Uterus (tissue), 2 donors: ENCODE measurements around the gene ITPKC.

Source experiments
- CTCF ChIP-seq, 4 experiments: fragments of 200-600 bp in 2 of 4; fragments of 450-650 bp in 2 of 4; sonication (generic) in 2 of 4; IDR thresholded peaks; one replicate each; pipeline ENCODE4 v1.5.1; 2016 to 2019; ENCODE audit warnings: antibody characterized with exemption in 4 of 4, mild to moderate bottlenecking in 2 of 4, moderate library complexity in 1 of 4
- POLR2A ChIP-seq, 2 donors: fragments of 450-650 bp; IDR thresholded peaks; one replicate each; pipeline ENCODE4 v1.6.1; 2016; ENCODE audit warnings: antibody characterized with exemption in 2 of 2, mild to moderate bottlenecking in 1 of 2, moderate library complexity in 1 of 2

- TF ChIP-seq CTCF (IDR thresholded peaks at IDR 0.05), result no peak
- TF ChIP-seq POLR2A (IDR thresholded peaks at IDR 0.05), result no peak
Observed at GRCh38 chr19:40705362-40705651, 11.6 kb upstream of the ITPKC start.
